Suppressor macrophage treated with lipopolysaccharide for 4 hours (primary cell): ENCODE data around the gene NAGLU.

ENCODE experiments used
- DNase-seq: peaks from one replicate; pipeline ENCODE4 v3.0.0-alpha.2; 2020

The NAGLU gene

DNA sequence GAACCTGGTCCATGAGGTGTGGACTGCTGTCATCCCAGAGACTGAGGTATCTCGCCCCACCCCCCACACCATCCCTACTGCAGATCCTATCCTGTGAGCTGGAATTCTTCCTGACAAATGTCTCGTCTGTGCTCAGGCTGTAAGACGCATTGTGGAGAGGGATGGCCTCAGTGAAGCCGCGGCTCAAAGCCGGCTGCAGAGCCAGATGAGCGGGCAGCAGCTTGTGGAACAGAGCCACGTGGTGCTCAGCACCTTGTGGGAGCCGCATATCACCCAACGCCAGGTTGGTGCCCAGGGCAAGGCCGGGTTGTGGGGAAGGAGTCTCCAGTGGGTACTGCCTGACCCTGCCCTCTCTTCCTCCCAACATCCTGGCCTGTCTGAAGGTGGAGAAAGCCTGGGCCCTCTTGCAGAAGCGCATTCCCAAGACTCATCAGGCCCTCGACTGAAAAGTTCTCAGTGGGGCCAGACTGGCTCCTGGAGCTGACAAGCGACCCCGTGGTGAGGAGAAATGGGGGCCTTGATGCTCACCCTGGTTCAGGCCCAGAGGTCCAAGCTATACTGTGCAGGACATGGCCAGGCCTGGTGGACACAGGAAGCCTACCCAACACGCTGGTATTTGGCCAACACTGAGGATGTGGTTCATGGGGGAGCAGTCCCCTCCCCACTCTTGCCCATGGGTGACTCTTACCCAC lies 29.6 kb downstream of the NAGLU start:
- no peak for DNase-seq

DNA sequence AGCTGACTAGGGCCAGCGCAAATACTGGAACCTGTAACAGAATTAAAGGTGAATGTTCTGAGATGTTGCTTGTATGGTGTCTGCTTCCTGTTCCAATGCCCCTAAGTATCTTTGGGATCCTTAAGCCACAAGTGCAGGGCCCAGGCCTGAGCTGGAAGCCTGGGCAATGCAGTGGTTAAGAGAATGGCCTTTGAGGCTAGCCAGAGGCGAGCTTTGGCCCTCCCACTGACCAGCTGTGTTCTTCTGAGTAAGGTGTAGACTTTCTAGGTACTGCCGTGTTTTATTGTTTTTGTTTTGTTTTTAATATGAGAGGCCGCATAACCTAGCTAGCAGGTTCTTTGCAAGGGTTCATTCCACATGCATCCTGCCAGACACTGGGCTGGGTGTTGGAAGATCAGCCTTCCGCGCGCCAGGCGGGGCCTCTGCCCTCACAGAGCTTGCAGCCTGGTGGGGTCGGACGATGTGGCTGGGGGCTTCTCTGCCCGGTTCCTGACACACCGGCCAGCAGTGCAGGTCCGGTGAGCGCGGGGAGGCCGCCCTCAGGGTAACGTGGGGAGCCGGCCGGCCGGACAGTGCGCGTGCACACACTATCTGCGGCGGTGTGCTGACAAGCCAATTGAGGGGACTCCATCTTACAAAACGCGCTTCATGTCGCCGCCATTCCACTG lies 30.3 kb downstream of the NAGLU start:
- no peak for DNase-seq

DNA sequence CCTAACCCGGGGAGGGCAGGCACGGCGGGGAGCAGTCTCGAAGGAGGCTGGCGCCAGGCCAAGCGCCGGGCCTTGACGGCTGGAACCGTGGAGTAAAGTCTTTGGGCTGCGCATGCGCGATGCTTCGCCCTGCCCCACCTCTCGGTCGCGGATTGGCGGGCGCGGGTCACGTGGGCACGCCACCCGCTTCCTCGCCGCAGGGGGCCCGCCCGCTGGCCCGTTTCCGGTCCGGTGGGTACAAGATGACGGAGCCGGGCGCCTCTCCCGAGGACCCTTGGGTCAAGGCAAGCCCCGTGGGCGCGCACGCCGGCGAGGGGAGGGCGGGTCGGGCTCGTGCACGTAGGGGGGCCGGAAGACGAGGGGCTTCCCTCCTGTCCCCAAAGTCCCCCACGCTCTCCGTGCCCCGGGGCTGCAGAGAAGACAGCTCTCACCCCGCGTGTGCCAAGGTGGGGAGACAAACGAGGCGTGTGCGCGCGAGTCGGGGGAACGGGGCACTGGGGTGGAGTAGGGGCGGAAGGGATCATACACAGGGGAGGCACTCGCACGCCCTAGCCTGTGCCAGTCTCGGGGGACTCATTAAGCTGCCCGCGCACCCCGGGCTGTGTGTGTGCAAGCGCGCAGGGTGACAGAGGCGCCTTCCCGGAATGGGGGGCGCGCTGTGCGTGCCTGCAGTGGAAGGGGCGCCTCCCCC lies 31.0 kb downstream of the NAGLU start, which contains the start of gene MLX:
Gene MLX, plus strand, starts transcription at position 218 of the 691 bp plus-strand sequence. Its CDS starts 25 bp downstream, at position 243.
- DNase-seq, result peak; percentile 98

DNA sequence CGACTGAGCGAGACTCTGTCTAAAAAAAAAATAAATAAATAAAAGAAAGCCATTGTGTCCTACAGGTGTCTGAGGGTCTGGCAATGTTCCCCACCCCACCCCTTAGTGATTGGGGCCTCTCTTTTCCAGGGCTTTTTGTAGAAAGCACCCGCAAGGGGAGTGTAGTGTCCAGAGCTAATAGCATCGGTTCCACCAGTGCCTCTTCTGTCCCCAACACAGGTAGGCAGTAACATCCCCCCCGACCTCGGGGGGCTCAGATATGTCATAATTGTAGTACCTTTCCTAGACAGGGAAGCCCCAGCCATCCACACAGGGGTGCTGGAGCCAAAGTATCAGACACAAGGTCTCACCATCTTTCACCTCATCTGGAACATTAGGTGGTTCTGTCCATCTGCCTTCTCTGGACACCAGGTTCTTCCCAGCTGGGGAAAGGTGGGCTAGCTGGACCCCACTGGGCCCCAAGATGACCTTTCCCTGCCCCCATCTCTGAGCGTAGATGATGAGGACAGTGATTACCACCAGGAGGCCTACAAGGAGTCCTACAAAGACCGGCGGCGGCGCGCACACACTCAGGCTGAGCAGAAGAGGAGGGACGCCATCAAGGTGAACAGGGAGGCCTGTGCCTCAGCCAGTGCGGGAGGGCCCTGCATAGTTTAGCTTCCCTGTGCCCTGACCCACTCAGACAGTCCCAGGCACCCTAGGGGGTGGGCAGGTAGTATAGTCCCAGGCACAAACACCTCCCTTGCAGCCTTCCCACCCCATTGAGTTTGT lies 32.5 kb downstream of the NAGLU start:
- DNase-seq, result no peak

DNA sequence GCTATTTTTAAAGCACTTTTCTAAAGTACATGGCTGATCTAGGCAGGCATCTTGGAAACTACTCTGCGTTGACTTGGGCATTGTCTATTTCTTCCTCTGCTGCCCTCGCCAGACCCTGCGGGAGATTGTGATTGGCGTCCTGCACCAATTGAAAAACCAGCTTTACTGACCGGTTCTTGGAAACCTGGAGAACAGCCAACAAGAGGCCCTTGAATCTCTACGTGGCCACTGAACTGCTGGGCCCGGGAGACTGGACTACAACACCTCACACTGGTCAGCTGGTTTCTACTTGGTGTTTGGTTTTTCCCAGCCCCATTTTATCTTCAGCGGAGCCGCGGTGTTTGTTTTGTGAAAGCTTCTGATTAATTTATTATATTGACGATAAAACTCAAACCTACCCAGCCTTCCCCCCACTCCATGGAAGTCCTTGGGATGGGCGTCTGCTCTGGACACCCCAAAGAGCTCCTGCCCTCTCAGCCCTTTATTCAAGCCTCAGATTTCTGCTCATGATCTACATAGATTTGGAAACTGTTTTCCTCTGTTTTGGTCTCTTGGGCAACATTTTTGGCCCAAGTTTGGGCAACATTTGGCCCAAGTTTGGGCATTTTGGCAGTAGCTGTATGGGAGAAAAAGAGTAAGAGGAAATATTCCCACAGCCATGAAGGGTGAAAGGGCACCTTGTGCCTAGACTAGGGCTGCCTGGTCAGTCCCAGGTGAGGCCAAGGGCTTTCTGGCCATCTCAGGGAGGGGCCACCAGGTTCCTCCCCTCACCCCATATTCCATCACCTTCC lies 35.6 kb downstream of the NAGLU start:
- no peak for DNase-seq

DNA sequence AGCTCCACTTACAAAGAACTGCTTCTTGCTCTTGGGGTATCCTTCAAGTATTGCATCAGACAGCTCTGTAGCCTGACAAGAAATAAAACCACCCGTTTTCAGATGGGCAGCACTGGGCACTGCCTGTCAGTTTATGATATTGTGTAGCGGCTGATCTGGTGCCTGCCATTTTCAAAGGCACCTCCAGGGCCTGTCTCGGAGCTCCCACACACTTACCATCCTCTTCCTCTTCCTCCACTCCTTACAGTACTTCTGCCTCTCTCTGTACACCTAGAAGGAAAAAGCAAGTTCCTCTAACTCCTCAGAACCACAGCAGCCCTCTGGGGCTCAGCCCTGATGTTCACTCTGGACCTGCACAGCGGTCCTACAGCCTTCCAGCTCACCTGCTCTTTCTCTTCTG lies 37.1 kb downstream of the NAGLU start:
- no peak for DNase-seq

DNA sequence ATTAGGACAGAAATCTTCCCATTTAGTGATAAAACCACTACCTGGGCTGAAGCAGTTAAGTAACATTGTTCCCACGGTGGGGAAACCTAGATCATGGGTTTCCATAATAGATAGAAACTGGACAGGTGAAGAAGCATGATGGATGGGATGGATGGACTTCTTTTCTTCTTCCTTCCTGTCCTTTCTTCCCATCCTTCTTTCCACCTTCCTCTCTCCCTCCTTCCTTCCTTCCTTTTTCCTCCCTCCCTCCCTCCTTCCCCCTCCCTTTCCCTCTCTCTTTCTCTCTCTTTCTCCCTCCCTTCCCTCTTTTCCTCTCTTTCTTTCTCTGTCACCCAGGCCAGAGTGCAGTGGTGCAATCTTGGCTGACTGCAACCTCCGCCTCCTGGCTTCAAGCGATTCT lies 38.4 kb downstream of the NAGLU start:
- no peak for DNase-seq

DNA sequence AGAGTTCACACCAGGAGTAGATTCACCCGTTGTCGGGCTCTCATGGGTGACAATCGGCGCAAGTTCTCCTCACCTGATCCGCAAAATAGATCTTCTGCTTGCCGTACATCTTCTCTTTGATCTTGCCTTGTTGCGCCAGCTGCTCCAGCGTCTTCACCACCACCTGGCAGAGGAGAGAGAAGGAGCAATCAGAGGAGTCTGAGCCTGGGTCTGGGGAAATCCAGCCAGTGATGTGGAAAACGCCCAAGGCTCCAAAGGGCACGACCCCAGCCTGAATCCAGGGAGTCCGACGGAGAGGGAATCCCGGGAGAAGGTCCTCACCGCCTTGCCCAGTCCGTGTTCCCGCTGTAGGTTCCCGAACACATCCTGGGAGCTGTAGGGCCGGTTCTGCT lies 41.1 kb downstream of the NAGLU start:
- DNase-seq, result no peak

DNA sequence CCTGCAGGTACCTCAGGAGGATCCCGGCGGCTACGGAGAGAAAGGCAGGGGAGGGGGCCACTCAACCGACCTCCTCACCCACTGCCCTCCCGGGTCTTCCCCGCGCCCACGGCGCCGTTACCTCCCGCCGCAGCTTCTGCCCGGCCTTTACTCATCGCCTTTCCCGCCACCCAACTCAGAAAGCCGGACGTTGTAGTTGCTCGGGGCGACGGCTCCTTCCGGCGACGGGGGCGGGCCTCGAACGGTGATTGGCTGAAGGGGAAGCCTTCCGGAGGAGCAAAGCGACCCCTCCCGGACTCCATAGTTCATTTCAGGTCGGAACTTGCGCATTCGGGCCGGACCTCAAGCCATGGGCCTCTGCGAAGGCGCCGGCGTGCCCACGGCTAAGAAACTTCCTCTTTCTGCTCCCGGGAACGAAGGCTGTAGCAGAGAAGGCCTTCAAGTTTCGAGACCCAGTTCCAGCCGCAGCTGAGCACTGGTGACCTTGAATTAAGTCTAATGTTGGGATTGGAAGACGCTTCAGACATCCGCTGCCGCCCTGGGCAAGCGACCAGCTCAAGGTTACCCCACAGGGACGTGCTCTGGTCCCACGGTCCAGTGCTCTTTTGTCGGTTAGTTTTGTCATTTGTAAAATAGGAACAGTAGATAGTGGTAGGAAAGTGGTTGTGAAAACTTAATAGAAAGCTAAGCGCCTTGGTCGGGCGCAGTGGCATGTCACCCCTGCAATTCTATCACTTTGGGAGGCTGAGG lies 41.7 kb downstream of the NAGLU start, which contains the start of gene PSMC3IP:
Gene PSMC3IP, minus strand, starts transcription at position 198 of the 750 bp plus-strand sequence. Its CDS starts 43 bp downstream, at position 155.
- peak; percentile 99 for DNase-seq

DNA sequence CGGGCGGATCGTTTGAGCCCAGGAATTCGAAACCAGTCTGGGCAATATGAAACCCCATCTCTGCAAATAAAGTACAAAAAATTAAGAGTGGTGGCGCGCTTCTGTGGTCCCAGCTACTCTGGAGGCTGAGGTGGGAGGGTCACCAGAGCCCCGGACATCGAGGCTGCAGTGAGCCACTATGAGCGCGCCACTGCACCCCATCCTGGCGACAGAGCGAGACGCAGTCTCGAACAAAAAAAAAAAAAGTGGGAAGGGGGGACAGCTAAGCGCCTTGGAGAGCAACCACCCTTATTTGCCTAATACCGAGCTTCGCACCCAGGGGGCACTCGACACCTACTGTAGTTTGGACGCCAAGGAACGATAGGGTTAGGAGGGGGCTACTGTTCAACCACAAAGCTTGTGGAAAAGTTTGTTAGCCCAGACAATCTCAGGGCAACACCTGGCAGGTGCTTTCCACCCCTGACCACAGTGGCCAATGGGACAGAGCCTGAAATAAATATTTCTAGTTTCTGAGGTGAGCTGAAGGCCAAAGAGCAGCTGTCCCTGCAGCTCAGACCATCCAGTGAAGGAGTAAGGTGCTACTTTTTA lies 42.3 kb downstream of the NAGLU start:
- peak; percentile 77 for DNase-seq

DNA sequence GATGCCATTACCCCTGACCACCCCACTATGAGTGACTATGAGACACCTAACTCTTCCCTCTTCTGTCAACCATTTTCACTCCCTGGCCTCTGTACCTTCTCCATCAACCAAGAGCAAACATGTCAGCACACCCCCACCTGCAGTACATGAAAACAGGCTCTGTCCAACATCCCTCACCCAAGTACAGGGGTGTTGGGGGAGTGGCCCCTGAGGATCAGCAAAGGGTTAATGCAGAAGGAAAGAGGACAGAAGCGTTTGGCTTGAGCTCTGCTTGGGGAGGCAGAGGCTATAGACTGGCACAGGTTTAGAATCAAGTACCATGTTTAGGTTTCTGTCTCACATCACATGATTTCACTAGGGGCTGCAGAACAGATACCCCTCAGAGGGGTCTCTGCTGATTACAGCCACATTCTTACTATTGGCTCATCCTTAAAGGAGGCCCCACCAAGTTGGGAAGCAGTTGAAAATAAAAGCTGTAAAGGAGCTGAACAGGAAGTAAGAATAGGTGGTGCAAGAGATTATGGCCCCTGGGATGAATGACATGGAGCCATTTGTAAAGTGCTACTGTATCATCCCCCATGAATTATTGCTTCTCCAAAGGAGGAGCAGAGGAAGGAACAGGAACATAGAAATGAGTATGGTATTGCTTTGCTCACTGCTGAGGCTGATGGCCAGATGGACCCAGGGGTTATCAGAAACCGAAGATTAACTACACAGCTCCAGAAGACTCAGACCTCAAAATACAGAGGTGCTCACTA lies 43.9 kb downstream of the NAGLU start:
- no peak for DNase-seq

DNA sequence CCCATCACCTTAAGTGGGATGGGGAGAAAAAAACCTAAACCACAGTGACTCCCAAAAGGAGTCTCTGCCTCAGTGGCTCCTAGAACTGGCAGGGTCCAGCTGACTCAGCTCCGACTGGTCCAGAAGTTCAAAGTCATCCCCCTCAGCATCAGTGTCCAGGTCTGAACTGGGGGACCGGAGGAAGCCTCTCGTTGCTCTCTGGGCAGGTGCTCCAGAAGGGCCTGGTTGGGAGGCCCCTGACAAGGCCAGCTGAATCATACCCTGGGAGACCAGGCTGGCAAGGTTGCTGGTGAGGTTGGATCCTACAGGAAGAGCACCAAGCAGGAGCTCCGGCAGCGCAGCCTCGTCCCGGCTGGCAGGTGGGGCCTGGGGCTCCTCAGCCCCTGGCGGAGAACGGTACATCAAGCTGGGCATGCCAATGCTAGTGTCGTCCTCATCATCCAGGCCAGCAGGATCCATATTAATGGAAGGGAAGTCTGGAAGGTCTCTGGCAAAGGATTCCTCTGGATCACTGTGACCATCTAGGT lies 45.8 kb downstream of the NAGLU start:
- DNase-seq, result no peak

DNA sequence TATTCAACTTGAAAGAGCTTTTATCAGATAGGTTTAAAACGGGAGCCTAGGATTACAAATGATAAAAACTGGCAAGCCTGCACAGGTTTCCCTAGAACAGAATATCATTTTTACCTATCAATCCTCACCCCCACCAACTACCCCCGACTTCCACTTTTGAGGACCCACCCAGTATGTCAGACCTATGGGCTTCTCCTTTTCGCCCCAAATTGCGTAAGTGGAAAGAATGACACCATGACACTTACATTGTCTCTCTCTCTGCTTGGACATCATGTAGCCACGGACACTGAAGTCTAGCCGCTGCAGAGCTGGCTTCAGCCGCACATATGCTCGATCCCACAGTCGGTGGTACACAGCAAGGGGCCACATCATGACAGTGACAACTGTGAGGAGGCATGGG lies 48.8 kb downstream of the NAGLU start:
- peak; percentile 75 for DNase-seq

DNA sequence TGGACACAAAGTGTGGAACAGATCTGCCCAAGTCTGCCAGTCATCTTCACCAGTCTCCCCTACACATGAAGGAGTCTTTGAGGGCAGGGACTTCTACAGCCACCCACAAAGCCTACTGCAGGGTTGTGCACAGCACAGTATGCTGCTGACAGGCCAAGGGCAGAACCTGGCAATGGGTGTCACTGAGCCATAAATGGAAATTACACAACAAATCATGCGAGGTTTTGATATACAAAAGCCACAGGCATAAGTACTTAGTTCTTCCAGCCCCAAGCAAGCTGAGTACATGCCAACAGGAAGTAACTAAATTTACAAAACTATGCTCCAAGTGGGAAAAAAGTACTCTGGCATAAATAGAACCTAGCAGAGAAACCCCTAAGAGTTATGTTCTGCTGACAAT lies 49.3 kb downstream of the NAGLU start:
- DNase-seq, result peak; percentile 69

DNA sequence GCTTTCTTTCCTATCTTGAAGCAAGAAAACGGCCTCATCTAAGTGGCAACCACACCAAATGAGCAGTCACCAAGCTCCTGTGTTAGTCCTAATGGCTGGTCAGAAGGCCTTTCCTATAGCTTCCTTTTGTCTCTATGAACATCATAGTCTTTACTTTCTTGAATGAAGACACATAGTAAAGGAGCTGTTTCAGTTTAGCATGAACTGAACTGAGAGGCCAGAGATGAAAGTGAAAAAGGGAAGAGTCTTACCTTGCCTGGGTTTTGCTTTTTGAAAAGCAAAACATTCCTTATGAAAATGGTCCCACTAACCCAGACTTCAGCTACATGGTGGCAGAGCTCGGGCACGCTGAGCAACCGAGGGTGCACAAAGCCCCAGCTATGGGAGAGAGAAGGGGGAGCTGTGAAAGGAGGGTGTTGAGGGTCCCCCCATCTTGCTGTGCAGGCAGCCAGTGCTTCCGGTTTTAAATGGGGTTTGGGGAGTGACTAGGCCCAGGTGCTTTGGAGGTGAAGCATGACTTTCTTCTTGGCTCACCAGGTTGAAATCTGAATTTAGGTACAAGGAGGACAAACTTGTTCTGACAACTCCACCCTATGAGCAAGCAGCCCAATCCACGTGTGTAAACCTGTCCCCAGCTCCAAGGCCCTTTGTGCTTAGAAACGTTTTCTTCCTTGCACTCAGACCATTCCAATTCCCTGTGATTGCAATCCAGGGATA lies 50.6 kb downstream of the NAGLU start:
- DNase-seq, result no peak

DNA sequence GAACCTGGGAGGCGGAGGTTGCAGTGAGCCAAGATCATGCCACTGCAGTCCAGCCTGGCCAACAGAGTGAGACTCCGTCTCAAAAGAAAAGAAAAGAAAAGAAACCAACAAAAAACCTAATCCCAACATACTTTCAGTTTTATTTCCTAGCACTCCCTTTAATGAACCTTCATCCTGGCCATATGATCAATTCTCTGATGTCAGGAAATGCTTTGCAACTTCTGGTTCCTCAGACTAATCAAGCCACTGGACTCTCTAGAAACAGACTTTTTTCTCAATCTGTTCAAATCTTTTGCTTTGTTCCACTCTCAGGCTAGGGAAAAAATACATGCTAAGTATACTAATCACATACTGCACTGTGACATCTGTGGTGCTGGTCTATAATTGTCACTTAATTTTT lies 54.8 kb downstream of the NAGLU start:
- peak; percentile 34 for DNase-seq

DNA sequence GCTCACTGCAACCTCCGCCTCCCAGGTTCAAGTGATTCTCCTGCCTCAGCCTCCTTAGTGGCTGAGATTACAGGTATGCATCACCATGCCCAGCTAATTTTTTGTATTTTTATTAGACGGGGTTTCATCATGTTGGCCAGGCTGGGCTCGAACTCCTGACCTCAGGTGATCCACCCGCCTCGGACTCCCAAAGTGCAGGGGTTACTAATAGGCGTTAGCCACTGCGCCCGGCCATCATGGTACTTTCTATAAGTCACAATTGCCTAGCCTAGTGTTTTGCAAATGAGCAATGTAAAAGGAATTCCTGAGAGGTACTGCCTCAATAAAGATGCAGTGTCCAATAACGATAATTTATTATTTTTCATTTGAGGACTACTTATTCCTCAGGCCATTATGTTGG lies 55.4 kb downstream of the NAGLU start:
- DNase-seq, result no peak
